A549 treated with RU486 at 1 μM for 4 hours (cell line): ENCODE data around the gene DUSP6. TPM values are rescaled to one million over a fixed set of nuclear protein-coding genes. Genes with fewer than 3 reads are reported as not detected.

Experiments
- total RNA-seq: library from RNA; stranded (reverse); fragments of 200-300 nt; extraction: Qiagen RNA extraction; gene quantifications from 5 replicates; pipeline ENCODE4 v1.2.3, GENCODE V29; 2022; ENCODE audit warnings: low read depth

Gene DUSP6
- 7.6 to 10.4 TPM (median 8.3 TPM) in 5 replicates for total RNA-seq

DNA sequence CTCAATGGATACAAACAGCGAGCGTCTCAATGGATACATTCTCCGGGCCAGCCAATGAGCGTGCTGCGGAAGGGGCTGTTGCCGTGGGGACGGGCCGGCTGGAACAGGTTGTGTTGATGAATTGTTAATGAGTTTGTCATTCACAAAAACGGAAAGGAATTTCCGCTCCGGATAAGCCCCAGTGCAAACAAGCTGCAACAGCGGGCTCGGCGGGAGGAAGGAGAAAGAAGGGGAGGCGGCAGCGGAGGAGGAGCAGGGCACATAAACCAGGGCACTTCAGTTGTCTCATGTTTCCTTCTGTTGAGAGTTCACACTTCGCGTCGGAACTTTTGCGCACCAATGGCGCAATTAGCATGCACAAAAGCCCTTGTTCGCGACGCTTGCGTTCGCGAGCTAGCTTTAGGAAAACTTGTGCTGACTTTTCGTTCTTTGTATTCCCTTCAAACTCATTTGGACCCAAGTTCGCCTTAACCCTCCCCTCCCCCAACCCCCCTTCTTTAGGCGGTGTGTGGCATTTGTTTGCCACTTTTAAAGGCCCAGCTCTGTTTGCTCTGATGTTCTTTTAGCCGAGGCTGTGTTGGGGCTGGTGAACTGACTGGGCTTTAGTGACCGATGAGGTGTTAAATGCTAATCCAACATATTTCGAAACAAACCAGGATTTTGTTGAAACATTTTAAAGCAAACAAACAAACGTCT is at the start of gene DUSP6:
TSS of gene DUSP6 (minus strand) at position 10 of the 696 bp plus-strand sequence. CDS start 462 bp downstream, outside the sequence.

Other genes starting within 250 kb of the DUSP6 start
- 2.9 to 6.9 TPM (median 6.2 TPM) in 5 replicates for gene GALNT4, start 172.3 kb upstream of the DUSP6 start, total RNA-seq
- gene POC1B, start 173.5 kb upstream of the DUSP6 start, total RNA-seq, result 9.9 to 14.6 TPM (median 13.3 TPM) in 5 replicates